Activated CD8-positive, alpha-beta memory T cell treated with anti-CD3 and anti-CD28 coated beads, Interleukin-2, amount 50 U/mL, for 1 hour (primary cell): ENCODE measurements around the gene SLC7A5.
"Not testable (repeated sequence)": the region's sequence is repeated elsewhere in the genome, so short reads cannot be mapped to it uniquely, and the experiment has no call there.

Experiments used
- DNase-seq: peaks from one replicate; pipeline ENCODE4 v3.0.0-alpha.2; 2020; ENCODE audit errors: extremely low read depth

Gene SLC7A5

GRCh38 chr16:87794485-87795078, 74.7 kb downstream of the SLC7A5 start:
- no peak for DNase-seq

DNA sequence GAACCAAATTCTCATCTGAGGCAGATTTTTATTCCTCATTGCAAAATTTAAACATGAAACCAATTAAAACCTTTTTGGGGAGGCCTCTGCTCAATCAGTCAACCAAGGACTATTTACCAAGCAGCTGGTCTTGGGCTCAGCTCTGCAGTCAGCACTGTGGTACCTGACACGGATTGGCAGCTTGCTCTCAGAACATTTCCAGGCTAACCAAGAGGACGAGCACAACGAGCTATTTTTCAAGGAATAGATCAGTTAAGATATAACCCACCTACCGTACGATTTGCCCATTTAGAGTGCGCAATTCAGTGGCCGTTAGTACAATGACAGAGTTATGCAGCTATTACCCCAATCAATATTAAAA, 77.1 kb downstream of the SLC7A5 start:
- no peak for DNase-seq

DNA sequence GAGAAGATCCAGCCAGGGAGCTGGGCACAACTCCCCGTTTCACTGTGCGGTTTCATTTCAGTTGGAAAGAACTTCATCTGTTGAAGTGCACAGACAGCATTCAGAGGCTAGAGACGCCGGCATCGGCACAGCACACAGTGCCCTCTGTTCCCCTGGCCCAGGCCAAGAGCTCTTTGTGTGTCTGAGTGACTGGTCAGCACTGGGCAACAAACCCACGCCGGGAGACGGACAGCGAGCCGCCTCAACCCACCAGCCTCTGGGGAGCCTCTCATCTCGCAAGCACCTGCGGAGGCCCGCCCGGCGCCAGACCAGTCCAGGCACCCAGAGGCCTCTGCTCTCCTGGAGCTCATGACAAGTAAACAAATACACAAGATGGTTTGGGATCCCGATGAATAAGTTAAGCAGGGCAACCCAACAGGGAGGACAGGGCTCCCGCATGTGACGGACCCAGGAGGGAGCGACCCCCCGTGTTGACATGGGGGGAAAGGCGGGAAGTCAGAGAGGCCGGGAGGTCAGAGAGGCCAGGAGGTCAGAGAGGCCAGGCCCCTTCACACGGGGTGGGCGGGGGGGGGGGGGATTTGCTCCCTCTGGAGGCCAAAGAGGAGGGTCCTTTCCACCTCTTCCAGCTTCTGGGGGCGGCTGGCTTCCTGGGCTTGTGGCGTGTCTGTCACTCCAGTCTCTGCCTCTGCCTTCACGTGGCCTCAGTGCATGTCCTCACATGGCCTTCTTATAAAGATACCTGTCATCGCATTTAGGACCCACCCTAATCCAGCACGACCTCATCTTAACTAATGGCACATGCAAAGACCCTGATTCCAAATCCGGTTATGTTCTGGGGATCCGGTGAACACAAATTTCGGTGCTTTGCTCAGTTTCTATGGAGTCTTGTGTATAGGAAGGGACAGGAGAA, 77.8 kb downstream of the SLC7A5 start:
- DNase-seq = no peak

DNA sequence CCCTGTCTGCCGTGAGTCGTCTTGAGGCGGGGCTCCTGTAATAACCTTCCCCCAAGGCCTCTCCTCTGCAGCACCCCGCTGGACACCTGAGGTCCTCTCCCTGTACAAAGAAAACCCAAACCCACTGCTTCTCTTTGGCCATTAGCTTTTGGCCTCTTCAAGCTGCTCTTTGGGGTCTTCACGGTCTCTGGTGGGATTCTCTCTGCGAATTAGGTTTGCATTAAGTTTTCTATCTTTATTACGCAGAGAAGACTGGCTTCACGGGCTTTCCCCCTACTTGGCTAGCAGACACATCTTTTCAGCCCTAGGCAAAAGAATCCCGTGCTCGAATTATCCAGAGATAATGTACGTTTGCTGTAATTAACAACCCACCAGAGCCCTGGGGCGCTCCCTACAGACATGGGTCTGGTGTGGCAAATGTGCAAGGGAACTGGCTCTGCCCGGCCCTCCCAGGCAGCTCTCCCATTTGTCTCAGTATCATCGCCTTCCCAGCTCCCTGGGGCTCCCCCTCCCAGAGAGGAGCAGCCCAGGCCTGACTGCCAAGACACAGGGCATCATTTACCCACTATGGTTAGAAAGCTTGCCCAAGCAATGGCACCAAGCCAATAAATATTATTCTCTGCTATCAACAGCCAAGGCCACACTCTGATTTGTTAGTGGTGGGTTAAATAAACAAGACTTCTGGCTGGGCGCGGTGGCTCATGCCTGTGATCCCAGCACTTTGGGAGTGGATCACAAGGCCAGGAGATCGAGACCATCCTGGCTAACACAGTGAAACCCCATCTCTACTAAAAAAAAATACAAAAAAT, 78.8 kb downstream of the SLC7A5 start:
- DNase-seq = no peak

DNA sequence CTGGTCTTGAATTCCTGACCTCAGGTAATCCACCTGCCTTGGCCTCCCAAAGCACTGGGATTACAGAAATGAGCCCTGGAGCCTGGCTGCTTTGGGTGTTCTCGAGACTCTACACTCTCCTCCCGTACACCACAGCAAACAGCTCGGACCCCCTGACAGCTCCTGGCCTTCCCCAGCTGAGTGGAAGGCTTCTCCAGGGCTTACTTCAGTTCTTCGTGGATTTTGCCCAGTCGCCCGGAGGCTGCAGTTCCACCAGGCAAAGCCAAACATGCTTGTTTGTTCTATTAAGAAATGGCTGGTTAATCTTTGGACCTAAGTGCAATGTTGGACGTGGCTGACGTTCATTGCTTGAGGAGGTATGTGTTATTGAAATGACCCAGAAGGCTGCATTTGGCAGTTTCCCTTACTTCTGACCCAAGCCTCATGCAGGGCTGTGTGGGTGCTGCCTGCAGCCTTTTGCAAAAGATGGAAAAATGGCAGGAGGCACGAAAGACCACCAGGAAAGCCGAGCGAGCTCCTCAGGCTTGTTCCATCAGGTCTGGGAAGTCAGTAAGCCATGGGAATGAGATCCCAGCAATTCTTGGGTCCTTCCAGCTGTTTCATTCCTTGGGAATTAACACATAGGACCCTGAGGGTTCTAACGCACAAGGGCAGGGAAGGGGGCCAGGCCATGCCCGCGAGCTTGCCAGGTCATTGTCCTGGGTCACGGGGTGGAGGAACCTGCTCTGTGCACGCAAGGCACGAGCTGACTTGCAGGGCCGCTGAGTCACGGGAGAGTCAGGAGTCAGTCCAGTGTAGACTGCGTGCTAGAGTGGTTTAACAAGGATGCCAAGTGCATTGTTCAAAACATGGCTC, 79.6 kb downstream of the SLC7A5 start:
- DNase-seq = no peak

DNA sequence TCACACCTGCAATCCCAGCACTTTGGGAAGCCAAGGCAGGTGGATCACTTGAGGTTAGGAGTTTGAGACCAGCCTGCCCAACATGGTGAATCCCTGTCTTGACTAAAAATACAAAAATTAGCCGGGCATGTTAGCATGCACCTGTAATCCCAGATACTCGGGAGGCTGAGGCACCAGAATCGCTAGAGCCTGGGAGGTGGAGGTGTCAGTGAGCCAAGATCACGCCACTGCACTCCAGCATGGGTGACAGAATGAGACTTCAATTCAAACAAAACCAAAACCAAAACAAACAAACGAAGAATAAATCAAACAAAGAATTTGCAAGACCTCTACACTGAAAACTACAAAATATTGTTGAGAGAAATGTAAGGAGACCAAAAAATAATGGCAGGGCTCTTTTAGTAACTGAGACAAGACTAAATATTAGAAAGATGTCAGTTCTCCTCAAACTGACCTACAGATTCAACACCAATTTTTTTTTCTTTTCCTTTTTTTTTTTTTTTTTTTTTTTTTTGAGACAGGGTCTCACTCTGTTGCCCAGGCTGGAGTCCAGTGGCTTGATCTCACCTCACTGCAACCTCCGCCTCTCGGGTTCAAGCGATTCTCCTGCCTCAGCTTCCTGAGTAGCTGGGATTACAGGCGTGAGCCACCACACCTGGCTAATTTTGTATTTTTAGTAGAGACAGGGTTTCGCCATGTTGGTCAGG, 80.4 kb downstream of the SLC7A5 start:
- DNase-seq = not testable (repeated sequence)

DNA sequence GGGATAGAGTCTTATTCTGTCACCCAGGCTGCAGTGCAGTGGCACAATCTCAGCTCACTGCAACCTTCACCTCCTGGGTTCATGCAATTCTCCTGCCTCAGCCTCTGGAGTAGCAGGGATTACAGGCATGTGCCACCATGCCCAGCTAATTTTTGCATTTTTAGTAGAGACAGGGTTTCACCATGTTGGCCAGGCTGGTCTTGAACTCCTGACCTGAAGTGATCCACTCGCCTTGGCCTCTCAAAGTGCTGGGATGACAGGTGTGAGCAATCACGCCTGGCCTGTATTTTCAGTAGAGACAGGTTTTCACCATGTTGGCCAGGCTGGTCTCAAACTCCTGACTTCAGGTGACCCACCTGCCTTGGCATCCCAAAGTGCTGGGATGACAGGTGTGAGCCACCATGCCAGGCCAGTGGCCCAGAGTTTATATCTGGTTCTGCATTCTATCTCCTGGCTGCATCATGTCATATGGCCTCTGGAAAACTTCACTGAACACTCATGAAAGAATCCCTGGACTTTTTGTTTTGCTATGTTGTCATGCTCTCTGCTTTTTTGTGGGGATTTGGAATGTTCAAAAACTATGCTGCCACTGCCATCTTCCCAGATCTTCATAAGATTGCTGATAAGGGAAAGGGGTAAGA, 81.7 kb downstream of the SLC7A5 start:
- not testable (repeated sequence) for DNase-seq

- DNase-seq = no peak
Measured at GRCh38 chr16:87784812-87785211, 84.5 kb downstream of the SLC7A5 start.

DNA sequence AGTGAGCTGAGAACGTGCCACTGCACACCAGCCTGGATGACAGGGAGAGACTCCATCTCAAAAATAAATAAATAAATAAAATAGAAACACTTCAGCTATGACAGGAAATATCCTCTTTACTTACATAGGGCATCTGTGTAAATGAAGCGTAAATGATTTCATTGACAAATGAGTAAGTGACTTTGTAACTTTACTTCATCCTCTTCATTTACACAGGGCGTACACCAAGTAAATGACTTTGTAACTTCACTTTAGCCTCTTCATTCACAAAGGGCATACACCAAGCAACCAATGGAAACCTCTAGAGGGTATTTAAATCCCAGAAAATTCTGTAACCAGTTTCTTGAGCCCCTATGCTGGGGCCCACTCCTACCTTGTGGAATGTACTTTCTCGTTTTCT, 87.3 kb downstream of the SLC7A5 start:
- DNase-seq = no peak

DNA sequence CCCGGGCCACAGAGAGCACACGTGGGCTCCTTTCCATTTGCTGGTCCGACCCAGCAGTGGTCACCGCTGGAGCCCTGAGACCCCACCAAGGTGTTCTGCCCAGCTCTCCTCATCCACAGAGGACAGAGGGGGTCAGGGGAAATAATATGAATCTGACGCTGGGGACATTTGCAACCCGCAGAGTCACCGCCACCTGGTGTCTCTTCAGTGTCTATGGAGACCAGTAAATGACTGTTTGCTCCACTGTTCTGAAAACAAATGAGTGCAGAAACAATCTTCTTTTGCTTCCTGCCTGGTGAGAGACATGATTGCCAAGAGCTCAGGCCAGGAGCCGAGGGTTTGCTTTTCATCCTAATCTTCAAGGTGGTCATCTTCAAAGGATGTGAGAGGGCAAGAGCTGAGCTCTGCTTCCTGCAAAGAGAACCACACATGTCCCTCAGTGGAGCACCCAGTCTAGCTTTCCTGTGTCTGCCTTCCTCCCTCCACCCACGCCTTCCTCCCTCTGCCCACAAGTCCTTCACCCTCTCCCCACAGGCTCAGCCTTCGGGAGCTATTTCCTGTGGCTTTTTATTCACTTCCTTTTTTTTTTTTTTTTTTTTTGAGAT, 88.8 kb downstream of the SLC7A5 start:
- no peak for DNase-seq
